ENCODE measurements around the gene DYNC1H1.

- TF ChIP-seq EZH2 (IDR thresholded peaks at IDR 0.05) (no peak), POLR2AphosphoS5 (IDR thresholded peaks at IDR 0.05; ENCODE audit: borderline replicate concordance, low read depth, low read length) (no peak), FOXP2 (optimal IDR thresholded peaks at IDR 0.05; ENCODE audit: control extremely low read depth, extremely low read length, insufficient read depth) (no peak)
Observed at GRCh38 chr14:102050625-102051024, 86.3 kb downstream of the DYNC1H1 start.

Data from SK-N-MC (cell line).